MM.1S (cell line): ENCODE measurements around the gene PAN3.

Experiments
- DNase-seq: peaks from one replicate; pipeline ENCODE4 v3.0.0-alpha.2; 2015
- H2AFZ ChIP-seq: fragments of 300-600 bp; sonication (generic); 2 replicates; pipeline ENCODE4 v1.6.0; 2016; ENCODE audit warnings: antibody characterized with exemption, low read length
- H3F3A ChIP-seq: fragments of 300-600 bp; sonication (generic); 2 replicates; pipeline ENCODE4 v1.6.1; 2016; ENCODE audit warnings: mild to moderate bottlenecking, antibody characterized with exemption, low read length, moderate library complexity, mixed read lengths; ENCODE audit not compliant: insufficient read depth
- H3K27ac ChIP-seq: fragments of 300-600 bp; sonication (generic); 2 replicates; pipeline ENCODE4 v1.5.1; 2016; ENCODE audit warnings: mild to moderate bottlenecking, low read length
- H3K27me3 ChIP-seq: fragments of 300-600 bp; sonication (generic); replicated peaks from 2 replicates; pipeline ENCODE4 v1.6.0; 2016; ENCODE audit warnings: low read length; ENCODE audit not compliant: insufficient read depth
- H3K36me3 ChIP-seq: fragments of 300-600 bp; sonication (generic); replicated peaks from 2 replicates; pipeline ENCODE4 v1.6.1; 2016; ENCODE audit warnings: mild to moderate bottlenecking, low read length, mixed read lengths; ENCODE audit not compliant: insufficient read depth
- H3K4me1 ChIP-seq: fragments of 300-600 bp; sonication (generic); 2 replicates; pipeline ENCODE4 v1.6.1; 2016; ENCODE audit warnings: low read length, mixed read lengths
- H3K4me2 ChIP-seq: fragments of 300-600 bp; sonication (generic); 2 replicates; pipeline ENCODE4 v1.6.0; 2016; ENCODE audit warnings: low read depth, low read length
- H3K4me3 ChIP-seq: fragments of 300-600 bp; sonication (generic); 2 replicates; pipeline ENCODE4 v1.5.1; 2016; ENCODE audit warnings: low read length, mixed read lengths
- H3K79me2 ChIP-seq: fragments of 300-600 bp; sonication (generic); 2 replicates; pipeline ENCODE4 v1.6.1; 2016; ENCODE audit warnings: mixed run types, low read length, mixed read lengths
- H3K9ac ChIP-seq: fragments of 300-600 bp; sonication (generic); 2 replicates; pipeline ENCODE4 v1.6.1; 2016; ENCODE audit warnings: low read length, mixed read lengths
- H3K9me2 ChIP-seq: fragments of 300-600 bp; sonication (generic); replicated peaks from 2 replicates; pipeline ENCODE4 v1.6.1; 2016; ENCODE audit warnings: mild to moderate bottlenecking, low read length, mixed read lengths; ENCODE audit not compliant: insufficient read depth
- H3K9me3 ChIP-seq: fragments of 300-600 bp; sonication (generic); replicated peaks from 2 replicates; pipeline ENCODE4 v1.6.1; 2016; ENCODE audit warnings: mild to moderate bottlenecking, low read length, mixed read lengths; ENCODE audit not compliant: insufficient read depth
- H4K20me1 ChIP-seq: fragments of 300-600 bp; sonication (generic); 2 replicates; pipeline ENCODE4 v1.6.1; 2016; ENCODE audit warnings: mild to moderate bottlenecking, low read length, moderate library complexity, mixed read lengths; ENCODE audit not compliant: insufficient read depth
- EZH2 ChIP-seq: fragments of 300-600 bp; sonication (generic); optimal IDR thresholded peaks from 2 replicates; pipeline ENCODE3; 2017; ENCODE audit warnings: low read depth, mild to moderate bottlenecking, antibody characterized with exemption, low read length, mixed read lengths
- EZH2phosphoT487 ChIP-seq: fragments of 300-600 bp; sonication (generic); IDR thresholded peaks from 2 replicates; pipeline ENCODE4 v1.6.1; 2018; ENCODE audit warnings: antibody characterized with exemption, low read length
- TF ChIP-seq, protein P1 (sequence below): fragments of 300-600 bp; sonication (generic); IDR thresholded peaks from 2 replicates; pipeline ENCODE4 v1.5.1; 2016; ENCODE audit warnings: antibody characterized with exemption, low read length, mixed read lengths

The PAN3 gene

DNA sequence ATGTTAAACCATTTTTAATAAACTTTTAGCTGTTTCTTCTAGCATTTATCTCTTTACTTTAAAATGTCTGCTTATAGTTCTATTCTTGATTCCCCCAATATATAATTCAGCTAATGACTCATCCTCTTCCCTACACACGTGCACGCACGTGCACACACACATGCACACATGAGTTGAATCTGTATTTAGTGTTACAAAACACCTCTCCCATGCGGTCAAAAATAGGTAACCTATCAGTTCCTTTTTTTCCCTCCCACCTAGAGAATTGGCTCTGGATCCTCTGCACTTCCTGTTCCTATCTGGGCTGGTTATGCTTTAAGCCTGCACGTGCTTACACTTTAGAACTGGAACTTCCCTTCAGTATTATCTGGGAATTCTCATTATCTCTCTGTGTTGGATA is 144.1 kb downstream of the PAN3 start:
- Histone ChIP-seq H3F3A (peaks cover 6% of the 10 kb centered on the region; the same call in 1 of the 2 replicates), H2AFZ (no peak overlapping the region), H3K79me2 (no peaks in the 10 kb centered on the region), H3K4me3 (no peak overlapping the region), H3K36me3 (no peaks in the 10 kb centered on the region), H3K27ac (no peak overlapping the region), H4K20me1 (no peaks in the 10 kb centered on the region), H3K4me2 (no peak overlapping the region), H3K9me3 (no peaks in the 10 kb centered on the region), H3K4me1 (peaks cover 8% of the 10 kb centered on the region), H3K9ac (no peak overlapping the region), H3K9me2 (no peaks in the 10 kb centered on the region), H3K27me3 (no peaks in the 10 kb centered on the region)
- DNase-seq, result no peak
- TF ChIP-seq EZH2phosphoT487, result no peak
- no peak for TF ChIP-seq EZH2
- TF ChIP-seq, protein P1, sequence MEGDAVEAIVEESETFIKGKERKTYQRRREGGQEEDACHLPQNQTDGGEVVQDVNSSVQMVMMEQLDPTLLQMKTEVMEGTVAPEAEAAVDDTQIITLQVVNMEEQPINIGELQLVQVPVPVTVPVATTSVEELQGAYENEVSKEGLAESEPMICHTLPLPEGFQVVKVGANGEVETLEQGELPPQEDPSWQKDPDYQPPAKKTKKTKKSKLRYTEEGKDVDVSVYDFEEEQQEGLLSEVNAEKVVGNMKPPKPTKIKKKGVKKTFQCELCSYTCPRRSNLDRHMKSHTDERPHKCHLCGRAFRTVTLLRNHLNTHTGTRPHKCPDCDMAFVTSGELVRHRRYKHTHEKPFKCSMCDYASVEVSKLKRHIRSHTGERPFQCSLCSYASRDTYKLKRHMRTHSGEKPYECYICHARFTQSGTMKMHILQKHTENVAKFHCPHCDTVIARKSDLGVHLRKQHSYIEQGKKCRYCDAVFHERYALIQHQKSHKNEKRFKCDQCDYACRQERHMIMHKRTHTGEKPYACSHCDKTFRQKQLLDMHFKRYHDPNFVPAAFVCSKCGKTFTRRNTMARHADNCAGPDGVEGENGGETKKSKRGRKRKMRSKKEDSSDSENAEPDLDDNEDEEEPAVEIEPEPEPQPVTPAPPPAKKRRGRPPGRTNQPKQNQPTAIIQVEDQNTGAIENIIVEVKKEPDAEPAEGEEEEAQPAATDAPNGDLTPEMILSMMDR, result no peak

DNA sequence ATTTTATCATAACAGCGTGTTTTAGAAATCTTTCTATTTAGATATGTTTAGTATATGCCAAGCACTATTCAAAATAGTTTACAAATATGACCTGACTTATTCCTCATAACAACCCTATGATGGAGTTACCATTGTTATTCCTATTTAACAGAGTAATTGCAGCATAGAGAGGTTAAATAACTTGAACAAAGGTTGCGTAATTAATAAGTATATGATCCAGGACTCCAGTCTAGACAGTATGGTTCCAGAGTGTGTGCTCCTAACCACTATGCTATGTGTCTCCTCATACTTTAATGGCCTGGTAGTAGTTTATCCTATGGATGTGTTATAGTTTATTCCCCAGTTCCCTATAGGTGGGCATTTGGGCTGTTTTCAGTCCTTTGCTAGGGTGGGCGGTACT is 145.3 kb downstream of the PAN3 start:
- no peak for DNase-seq
- H3K36me3 ChIP-seq, result no peaks in the 10 kb centered on the region
- TF ChIP-seq, protein P1, result no peak
- TF ChIP-seq EZH2 (no peak), EZH2phosphoT487 (no peak)

DNA sequence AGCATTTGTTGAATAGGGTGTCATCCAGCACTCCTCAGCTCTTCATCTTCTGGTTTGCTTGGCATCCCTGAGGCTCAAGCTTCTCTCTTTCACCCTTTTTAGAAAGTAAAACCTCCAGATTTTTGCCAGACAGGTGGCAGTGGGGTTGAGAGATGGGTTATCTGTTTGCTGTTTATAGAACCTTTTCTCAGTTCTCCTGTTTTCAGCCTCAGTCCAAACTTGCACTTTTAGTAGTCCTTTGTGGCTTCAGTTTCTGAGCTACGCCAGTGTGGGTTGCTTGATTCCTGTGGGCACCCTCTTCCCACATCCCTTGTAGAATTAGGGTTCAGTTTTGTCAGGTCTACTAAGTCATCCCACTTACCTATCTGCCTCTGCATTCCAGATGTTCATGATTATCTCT is 147.9 kb downstream of the PAN3 start:
- Histone ChIP-seq H3K9ac (no peak overlapping the region), H3K4me2 (no peak overlapping the region), H3K9me2 (no peaks in the 10 kb centered on the region), H3K79me2 (no peaks in the 10 kb centered on the region), H2AFZ (no peak overlapping the region), H3K9me3 (no peaks in the 10 kb centered on the region), H3K4me3 (no peak overlapping the region), H3K4me1 (peaks cover 8% of the 10 kb centered on the region), H3K27ac (no peak overlapping the region), H3K36me3 (no peaks in the 10 kb centered on the region), H3K27me3 (no peaks in the 10 kb centered on the region), H4K20me1 (no peaks in the 10 kb centered on the region), H3F3A (peaks cover 6% of the 10 kb centered on the region; the same call in 1 of the 2 replicates)
- DNase-seq, result peak; percentile 31
- no peak for TF ChIP-seq EZH2phosphoT487
- TF ChIP-seq, protein P1, result no peak
- TF ChIP-seq EZH2, result no peak

More for the DNA sequence above, 145.3 kb downstream of the PAN3 start:
- Histone ChIP-seq H3K27me3 (no peaks in the 10 kb centered on the region), H3K4me1 (peaks cover 8% of the 10 kb centered on the region), H3K9me3 (no peaks in the 10 kb centered on the region), H2AFZ (no peak overlapping the region), H3K27ac (no peak overlapping the region), H3F3A (peaks cover 6% of the 10 kb centered on the region; the same call in 1 of the 2 replicates), H4K20me1 (no peaks in the 10 kb centered on the region), H3K79me2 (no peaks in the 10 kb centered on the region), H3K4me3 (no peak overlapping the region), H3K9me2 (no peaks in the 10 kb centered on the region), H3K9ac (no peak overlapping the region), H3K4me2 (no peak overlapping the region)
